ENCODE results near the gene CCR8.
"Not testable (repeated sequence)": the region's sequence is repeated elsewhere in the genome, so short reads cannot be mapped to it uniquely, and the experiment has no call there.

The CCR8 gene

GRCh38 chr3:39351134-39351533, 21.6 kb downstream of the CCR8 start:
- not testable (repeated sequence) for DNase-seq

DNA sequence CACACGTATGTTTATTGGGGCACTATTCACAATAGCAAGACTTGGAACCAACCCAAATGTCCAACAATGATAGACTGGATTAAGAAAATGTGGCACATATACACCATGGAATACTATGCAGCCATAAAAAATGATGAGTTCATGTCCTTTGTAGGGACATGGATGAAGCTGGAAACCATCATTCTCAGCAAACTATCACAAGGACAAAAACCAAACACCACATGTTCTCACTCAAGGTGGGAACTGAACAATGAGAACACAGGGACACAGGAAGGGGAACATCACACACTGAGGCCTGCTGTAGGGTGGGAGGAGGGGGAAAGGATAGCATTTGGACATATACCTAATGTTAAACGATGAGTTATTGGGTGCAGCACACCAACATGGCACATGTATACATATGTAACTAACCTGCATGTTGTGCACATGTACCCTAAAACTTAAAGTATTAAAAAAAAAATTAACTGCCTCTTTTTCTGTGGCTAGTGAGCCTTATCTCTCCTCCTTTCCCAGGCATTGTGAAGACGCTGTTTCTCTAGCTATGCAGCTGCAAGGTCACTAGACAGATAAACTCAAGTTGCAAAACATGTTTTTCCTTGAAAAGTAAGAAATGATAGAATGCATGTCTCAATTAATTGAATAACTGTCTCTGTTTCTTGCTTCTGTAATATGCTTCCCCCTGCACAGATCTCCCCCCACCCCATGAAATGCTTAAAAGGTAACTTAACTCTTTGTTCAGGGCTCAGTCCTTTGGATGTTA, 23.8 kb downstream of the CCR8 start:
- DNase-seq = not testable (repeated sequence)

DNA sequence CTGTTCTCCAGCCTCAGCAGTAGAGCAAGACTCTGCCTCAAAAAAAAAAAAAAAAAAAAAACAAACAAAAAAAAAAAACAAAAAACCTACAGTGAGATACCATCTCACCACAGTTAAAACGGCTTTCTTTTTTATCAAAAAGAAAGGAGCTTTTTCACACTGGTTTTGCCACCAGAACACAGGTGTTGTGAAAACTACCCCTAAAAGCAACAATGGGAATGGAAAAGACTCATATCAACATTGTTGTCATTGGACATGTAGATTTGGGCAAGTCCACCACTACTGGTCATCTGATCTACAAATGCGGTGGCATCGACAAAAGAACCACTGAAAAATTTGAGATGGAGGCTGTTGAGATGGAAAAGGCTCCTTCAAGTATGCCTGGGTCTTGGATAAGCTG, 28.8 kb downstream of the CCR8 start:
- DNase-seq = peak in 1 of 2 donors; percentile 38

DNA sequence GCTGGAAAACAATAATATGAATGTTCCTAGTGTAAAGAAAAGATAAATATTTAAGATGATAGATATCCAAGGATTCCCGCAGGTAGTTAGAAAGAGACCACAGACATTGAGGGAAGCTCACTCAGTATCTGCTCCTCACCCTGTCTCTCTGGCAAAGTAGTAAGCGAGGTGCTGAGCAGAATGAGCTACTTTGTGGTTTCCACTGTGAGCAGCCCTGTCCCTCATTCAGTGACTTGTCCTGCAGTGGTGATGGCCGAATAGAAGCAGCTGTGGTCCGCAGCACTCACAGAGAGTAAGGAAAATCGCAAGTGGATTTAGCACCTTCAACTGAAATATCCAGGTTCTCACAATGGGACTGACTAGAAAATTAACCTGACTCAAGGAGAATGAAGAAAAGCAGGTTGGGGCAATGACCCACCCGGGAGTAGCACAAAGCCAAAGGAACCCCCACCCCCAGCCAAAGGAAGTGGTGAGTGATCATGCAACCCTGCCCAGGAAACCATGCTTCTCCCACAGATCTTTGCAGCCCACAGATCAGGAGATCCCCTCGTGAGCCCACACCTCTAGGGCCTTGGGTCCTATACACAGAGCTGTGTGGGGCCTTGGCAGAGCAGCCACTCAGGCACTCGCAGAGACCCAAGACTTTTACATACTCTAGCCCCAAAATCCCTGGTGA, 31.9 kb downstream of the CCR8 start:
- peak; percentile 33 to 56 for DNase-seq

- DNase-seq = no peak
Observed at GRCh38 chr3:39362192-39362591, 32.7 kb downstream of the CCR8 start.

- no peak for DNase-seq
Observed at GRCh38 chr3:39362812-39363211, 33.3 kb downstream of the CCR8 start.

DNA sequence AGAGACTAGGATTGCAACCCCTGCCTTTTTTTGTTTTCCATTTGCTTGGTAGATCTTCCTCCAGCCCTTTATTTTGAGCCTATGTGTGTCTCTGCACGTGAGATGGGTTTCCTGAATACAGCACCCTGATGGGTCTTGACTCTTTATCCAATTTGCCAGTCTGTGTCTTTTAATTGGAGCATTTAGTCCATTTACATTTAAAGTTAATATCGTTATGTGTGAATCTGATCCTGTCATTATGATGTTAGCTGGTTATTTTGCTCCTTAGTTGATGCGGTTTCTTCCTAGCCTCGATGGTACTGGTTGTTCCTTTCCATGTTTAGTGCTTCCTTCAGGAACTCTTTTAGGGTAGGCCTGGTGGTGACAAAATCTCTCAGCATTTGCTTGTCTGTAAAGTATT, 40.9 kb downstream of the CCR8 start:
- not testable (repeated sequence) for DNase-seq

DNA sequence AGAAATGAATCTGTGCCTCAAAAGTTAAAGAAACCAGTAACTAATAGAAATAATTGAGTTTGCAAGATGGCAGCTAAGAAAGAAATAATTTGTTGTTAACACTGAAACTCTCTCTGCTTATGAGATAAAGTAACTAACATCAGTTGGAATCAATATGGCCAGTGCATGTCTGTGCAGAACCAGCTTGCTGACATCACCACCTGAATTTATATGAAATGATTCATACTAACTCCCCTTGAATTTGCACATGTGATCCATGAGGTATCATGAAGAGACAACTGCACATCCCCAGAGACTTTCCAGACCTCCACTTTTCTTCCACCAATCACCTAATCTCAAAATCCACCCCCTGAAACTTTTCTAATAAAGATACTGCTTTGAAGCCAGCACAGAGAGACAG, 43.3 kb downstream of the CCR8 start:
- no peak for DNase-seq

DNA sequence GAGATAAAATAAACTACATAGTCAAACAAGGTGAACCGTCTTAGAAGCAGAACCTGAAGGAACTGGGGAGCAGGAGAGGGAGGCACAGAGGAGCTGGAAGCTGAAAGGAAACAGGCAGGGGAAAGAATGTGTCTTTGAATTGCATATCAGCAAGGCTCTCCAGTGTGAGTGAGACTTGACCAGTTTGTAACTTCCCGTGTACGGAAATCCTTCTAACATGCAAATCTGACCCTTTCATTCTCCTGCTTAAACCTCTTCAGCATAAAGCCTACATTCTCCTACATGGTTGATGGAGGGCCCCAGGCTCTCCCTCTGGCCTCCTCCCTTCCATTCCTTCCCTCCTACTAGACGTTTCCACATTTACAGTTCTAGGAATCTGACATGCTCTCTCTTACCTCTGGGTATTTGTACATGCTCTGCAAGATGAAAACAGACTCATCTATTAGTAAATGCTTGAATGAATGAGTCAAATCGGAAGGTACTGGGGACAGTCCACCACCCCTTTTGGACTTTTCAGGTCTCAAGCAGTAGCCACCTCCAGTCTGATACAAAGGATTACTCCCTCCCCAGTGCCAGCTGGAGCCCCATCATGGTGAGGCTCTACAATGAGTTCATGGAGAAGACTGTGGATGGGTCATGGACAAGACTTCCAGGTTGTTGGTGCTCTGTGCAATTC, 47.6 kb downstream of the CCR8 start:
- DNase-seq = no peak

GRCh38 chr3:39378088-39378487, 48.6 kb downstream of the CCR8 start:
- peak; percentile 68 to 74 for DNase-seq

DNA sequence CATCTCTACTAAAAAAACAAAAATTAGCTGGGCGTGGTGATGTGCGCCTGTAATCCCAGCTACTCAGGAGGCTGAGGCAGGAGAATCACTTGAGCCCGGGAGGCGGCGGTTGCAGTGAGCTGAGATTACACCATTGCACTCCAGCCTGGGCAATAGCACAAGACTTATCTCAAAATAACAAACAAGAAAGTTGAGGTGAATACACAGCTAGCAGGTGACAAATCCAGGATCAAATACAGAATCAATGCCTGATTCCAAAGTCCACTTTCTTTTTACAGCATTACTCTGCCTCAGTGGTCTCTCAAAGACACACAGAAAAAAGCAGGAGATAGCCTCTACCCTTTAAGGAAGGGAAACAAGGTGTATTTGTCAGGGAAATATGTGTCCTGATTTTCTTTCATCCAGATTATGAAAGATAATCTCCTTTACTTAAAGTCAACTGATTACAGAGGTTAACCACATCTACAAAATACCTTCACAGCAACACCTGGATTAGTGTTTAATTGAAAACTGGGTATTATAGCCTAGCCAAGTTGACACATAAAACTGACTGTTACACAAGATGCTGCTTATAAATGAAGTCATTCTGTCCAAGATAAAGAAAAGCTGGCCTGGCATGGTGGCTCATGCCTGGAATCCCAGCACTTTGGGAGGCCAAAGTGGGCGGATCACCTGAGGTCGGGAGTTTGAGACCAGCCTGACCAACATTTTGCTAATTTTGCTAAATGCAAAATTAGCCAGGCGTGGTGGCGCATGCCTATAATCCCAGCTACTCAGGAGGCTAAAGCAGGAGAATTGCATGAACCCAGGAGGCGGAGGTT, 49.7 kb downstream of the CCR8 start:
- no peak for DNase-seq

GRCh38 chr3:39379778-39380155, 50.3 kb downstream of the CCR8 start:
- no peak for DNase-seq

GRCh38 chr3:39381432-39381831, 51.9 kb downstream of the CCR8 start:
- DNase-seq = no peak
